DMS153 (cell line): Measurements from ENCODE around the gene GSK3B.
A peak's percentile ranks its signal among the peaks of the same experiment; 100 is the strongest.

ENCODE experiments used
- DNase-seq: peaks from one replicate; lab custom pipeline; 2025; lab: John Stamatoyannopoulos, UW

The GSK3B gene

GRCh38 chr3:120095979-120096426 is 1.8 kb upstream of the GSK3B start:
- DNase-seq: no peak

- peak; percentile 73 for DNase-seq
Observed at GRCh38 chr3:120095226-120095978, 1.2 kb upstream of the GSK3B start.

DNA sequence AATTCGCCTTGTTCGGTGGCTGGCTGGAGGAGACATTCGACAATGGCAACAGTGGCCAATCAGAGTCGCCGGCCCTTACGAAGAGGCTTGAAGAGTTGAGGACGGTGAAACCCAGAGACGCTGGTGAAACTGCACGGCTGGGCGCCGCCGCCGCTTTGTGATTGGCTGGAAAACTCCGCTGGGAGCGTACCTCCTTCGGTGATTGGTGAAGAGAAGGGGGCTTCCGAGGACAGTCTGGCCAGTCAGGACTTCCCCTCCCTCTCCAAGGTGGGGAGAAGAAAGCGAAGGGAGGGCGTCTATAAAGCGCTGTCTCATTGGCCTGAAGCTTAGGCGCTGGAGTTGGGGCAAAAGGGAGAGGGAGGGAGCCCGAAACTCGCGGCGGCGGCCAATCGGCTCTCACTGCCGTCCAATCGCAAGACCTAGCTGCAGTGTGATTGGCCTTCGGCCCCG is 554 bp upstream of the GSK3B start:
- peak; percentile 100 for DNase-seq

DNA sequence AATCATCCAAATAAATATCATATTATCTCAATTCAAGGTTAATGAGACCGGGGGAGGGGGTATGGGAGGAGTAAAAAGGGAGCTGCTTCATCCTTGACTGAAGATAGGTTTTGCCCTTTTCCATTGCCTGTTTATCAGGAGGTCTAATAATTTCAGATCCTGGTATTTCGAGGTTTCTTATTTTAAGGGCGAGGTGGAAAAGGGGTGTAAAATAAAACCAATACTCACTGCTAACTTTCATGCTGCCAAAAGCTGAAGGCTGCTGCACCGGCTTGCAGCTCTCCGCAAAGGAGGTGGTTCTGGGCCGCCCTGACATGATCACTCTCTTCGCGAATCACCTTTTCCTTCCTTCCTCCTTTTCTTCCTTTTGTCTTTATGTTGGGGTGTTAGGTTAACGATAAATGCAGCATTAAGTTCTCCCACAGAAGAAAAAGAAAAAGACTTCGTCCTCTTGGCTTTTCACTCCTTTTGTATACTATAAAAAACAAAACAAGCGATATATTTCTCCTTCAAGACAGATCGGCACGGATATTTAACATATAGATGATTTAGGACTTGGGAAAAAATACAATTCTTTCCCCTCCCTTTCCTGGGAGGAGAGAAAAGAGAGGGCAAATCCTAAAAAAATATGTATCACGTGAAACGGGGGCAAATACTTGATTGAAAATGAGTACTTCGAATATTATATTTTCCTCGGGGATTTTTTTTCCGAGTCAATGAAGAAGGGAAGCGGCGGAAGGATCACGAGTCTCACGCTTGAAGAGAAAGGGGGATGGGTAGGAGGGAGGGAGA is 932 bp downstream of the GSK3B start:
- DNase-seq: no peak

DNA sequence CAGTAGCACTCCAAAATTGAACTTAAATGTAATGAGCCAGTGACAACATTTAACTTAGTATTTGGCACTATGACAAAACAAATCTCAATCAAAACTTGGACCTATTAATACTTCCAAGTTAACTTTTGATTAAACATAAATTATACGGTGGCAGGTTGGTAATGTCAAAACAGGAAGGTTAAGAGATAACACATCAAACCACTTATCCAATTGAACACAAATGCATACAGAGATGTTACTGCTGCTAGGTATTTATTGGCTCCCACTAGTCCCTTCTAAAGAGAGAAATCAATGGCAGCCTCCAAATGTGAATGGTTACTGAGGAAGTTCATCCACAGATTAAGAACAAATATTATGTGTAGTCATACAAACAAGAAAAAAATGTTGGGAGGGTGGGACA is 1.8 kb downstream of the GSK3B start:
- no peak for DNase-seq

DNA sequence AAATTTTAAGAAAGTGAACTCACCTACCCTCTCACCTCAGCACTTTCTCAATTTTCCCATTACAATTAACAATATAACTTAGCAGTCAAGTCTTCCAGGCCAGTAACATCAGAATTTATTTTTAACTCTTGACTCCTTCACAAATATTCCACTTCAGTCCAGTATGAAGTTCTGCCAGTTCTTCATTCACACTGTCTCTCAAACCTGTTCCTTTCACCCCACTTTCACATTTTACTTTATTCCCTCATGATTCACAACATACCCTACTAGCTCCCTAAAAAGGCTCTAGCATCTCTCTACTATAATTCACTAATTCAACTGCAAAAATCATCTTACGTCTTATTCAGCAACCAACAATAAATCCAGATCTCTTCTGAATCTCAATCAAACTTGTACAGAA is 3.8 kb downstream of the GSK3B start:
- no peak for DNase-seq

GRCh38 chr3:120089089-120089488 is 5.2 kb downstream of the GSK3B start:
- DNase-seq: no peak

DNA sequence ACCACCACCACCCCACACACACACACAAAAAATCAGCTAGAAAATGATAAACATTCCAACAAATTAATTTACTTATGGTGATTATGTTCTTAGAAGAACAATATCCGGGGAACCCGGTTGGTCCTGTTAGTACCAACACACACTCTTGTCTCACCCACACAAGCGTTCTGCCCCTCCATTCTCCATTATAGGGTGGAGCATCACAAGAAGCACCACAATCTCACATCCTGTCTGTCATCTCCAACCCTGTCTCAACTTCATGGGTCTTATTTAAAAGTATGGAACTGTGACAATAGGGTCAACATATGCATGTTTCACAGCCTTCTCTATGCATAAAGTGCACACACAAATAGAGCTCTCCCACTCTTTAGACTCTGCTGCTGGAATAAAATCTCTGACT is 5.6 kb downstream of the GSK3B start:
- DNase-seq: no peak

- DNase-seq: no peak
Observed at GRCh38 chr3:120081719-120082118, 12.5 kb downstream of the GSK3B start.

GRCh38 chr3:120080836-120081235 is 13.4 kb downstream of the GSK3B start:
- DNase-seq: no peak

- DNase-seq: no peak
Observed at GRCh38 chr3:120077731-120078130, 16.5 kb downstream of the GSK3B start.

- no peak for DNase-seq
Observed at GRCh38 chr3:120072867-120073525, 21.3 kb downstream of the GSK3B start.

GRCh38 chr3:120071259-120071658 is 23.0 kb downstream of the GSK3B start:
- no peak for DNase-seq

DNA sequence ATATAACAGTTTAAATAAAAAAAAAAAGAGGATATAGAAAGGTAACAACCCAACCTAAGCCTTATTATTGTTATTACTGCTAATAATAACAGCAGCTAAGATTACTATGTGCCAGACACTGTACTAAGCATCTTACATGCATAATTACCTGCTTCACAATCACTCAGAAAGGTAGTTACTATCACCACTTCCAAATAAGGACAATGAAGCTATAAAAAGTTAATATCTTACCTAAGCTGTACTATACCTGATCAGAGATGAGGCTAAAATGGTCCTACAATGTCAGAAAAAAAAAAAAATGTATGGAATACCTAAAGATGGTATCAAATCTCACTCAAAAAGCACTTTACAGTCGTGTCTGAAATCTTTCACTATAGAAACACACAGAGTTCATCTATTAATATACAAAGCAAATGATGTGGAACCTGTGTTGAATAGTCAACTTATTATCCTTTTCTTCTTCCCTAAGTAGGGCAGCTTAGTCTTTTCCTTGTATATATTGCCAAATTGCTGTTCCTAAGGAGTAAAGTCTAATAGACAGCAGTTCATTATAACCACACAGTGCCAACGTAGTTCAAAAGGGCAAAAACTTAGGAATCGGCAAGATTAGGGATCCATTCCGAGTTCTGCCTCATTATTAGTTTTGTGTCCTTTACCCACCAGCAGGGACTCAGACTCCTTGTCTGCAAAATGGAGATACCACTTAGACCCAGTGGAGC is 23.8 kb downstream of the GSK3B start:
- no peak for DNase-seq

DNA sequence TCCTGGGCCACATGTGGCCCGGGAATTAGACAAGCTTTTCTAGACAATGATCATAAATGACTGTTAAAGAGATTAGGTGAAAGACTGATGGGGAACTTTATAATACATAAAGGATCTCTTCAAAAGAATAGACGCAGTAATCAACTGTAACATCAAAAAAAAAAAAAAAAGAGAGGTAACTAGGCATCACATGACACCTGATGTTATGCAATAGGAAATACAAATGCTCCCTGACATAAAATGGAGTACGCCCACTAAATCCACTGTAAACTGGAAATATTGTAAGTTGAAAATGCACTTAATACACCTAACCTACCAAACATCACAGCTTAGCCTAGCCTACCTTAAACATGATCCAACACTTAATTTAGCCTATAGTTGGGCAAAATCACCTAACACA is 27.2 kb downstream of the GSK3B start:
- DNase-seq: no peak

- no peak for DNase-seq
Observed at GRCh38 chr3:120066634-120067033, 27.6 kb downstream of the GSK3B start.

DNA sequence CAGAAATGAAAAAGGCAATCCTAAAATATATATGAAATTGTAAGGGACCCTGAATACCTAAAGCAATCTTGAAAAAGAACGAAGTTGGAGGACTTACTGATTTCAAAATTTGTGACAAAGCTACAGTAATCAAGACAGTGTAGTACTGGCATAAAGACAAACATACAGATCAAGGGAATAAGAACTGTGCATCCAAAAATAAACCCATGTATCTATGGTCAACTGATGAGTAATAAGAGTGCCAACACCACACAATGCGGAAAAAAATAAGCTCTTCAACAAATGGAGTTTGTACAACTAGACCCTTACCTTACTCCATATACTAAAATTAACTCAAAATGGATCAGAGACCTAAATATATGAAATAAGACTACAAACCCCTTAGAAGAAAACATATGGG is 29.6 kb downstream of the GSK3B start:
- no peak for DNase-seq

GRCh38 chr3:120062474-120062873 is 31.8 kb downstream of the GSK3B start:
- no peak for DNase-seq

GRCh38 chr3:120059081-120059864 is 35.0 kb downstream of the GSK3B start:
- no peak for DNase-seq

DNA sequence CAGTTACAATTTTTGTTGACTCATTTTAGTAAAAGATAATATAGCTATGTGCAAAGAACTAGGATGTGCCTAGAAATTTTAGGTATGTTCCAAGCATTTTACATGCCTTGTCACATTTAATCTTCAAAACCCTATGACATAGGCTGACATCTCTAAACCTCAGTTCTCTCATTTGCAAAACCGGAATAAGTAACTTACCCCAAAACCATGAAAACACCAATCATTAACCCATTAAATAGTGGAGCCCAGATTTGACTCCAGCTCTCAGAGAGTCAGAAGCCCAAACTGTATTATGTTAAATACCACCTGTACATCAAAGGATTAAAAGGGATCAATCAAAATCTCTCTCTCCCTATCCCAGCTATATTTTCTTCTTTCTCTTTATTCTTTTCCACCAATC is 36.6 kb downstream of the GSK3B start:
- no peak for DNase-seq

DNA sequence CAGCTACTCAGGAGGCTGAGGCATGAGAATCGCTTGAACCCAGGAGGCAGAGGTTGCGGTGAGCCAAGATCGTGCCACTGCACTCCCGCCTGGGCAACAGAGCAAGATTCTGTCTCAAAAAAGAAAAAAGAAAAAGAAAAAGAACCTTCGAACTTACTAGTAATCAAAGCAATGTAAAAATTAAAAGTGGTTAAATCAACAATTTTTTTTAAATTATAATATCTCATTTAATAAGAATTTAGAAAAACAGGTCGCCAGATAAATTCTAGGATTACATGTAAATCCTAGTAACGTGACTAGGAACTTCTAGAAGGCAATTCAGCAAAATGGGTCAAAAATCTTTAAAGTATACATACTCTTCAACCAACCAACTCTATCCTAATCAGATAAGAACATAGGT is 37.2 kb downstream of the GSK3B start:
- no peak for DNase-seq
